Activated naive CD4-positive, alpha-beta T cell (primary cell): ENCODE results near the gene ORAI3.

Experiments used
- DNase-seq, 4 experiments: peaks; one replicate each; lab custom pipeline; 2025; lab: John Stamatoyannopoulos, UW

ORAI3 gene

DNA sequence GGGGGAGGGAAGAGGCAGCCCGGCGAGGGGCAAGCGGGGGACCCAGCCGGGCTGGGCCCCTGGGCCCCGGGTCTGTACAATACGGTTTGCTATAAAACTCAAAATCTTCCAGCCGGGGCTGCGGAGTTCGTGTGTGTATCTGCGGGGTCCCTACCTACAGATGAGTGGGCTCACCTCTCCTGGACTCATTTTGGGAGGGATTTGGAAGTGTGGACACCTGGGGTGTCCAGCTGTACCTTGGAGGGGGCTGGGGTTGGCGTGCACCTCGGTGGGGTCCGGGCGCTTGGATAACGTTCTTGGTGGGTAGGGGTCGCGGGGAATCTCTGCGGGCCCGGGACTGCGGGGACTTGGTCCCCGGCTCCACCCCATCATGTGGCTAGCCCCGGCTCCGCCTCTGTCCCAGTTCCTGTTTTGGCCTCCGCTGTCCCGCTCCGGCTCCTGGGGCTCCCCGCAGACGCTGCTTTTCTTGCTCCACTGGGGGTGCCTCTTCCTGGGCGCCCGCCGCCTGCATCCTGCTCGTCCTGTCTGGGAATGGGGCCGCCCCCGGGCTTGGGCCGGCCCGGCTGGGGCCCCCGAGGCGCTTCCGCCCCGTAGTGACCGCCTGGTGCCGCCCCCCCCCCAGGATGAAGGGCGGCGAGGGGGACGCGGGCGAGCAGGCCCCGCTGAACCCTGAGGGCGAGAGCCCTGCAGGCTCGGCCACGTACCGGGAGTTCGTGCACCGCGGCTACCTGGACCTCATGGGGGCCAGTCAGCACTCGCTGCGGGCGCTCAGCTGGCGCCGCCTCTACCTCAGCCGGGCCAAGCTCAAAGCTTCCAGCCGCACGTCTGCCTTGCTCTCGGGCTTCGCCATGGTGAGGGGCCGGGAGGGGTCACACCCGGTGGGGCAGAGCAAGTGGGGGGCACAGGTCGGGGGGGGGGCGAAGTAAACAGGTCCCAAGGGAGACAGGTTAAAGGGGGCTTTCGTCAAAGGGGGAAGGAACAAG is at the start of gene ORAI3:
ORAI3 (plus strand) TSS at position 402 of the 983 bp plus-strand sequence; CDS start at position 624, 222 bp downstream.
- peak in 1 of 4 experiments; percentile 32 for DNase-seq

DNA sequence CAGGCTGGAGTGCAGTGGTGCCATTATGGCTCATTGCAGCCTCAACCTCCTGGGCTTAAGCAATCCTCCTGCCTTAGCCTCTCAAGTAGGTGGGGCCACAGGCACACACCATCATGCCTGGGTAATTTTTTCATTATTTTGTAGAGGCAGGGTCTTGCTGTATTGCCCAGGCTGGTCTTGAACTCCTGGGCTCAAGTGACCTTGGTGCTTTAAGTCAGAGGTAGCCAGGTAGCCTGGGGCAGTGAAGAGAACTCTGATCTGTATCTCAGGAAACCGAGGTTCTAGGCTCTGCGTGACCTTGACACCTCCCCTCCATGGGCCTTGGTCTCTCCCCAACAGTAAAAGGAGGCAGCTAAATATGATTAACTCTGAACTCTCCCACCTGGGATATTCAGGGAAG is 49.1 kb upstream of the ORAI3 start:
- no peak for DNase-seq

DNA sequence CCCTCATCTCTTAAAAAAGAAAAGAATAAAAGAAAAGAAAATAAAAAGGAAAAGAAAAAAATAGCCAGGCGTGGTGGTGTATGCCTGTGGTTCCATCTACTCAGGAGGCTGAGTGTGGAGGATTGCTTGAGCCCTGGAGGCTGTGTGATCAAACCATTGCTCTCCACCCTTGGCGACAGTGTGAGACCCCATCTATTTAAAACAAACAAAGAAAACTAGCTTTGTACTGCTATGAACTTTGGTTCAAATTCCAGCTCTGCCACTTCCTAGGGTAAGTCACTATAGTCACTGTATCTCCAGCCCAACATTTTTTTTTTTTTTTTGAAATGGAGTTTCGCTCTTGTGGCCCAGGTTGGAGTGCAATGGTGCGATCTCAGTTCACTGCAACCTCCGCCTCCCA is 48.3 kb upstream of the ORAI3 start:
- DNase-seq, result no peak

DNA sequence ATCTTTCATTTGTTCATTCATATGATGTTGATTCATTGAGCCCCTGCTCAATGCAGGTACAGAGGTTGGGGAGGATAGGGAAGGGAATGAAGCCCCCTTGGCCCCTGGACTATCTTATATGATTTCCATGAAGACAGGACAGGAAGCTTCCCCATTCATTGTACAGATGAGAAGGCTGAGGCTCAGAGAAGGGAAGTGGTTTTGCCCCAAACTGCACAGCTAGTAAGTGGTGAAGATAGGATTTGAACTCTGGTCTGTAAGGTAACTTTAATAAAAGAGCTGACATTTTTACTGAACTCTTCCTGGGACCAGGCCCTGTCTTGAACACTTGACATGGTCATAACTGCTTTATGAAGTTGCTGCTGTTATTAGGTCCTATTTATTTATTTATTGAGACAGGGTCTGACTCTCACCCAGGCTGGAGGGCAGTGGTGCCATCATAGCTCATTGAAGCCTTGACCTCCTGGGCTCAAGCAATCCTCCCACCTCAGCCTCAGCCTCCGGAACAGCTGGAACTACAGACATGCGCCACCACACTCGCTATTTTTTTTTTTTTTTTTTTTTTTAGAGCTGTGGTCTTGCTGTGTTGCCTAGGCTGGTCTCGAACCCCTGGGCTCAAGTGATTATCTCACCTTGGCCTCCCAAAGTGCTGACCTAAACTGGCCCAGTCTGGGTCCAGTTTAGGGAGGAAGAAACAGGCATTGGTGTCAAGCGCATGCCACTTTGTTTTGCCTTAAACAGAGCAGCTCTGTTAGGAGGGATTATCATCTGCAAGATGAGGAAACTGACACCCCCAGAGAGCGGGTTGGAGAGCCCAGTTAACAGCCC is 47.5 kb upstream of the ORAI3 start:
- DNase-seq, result no peak

DNA sequence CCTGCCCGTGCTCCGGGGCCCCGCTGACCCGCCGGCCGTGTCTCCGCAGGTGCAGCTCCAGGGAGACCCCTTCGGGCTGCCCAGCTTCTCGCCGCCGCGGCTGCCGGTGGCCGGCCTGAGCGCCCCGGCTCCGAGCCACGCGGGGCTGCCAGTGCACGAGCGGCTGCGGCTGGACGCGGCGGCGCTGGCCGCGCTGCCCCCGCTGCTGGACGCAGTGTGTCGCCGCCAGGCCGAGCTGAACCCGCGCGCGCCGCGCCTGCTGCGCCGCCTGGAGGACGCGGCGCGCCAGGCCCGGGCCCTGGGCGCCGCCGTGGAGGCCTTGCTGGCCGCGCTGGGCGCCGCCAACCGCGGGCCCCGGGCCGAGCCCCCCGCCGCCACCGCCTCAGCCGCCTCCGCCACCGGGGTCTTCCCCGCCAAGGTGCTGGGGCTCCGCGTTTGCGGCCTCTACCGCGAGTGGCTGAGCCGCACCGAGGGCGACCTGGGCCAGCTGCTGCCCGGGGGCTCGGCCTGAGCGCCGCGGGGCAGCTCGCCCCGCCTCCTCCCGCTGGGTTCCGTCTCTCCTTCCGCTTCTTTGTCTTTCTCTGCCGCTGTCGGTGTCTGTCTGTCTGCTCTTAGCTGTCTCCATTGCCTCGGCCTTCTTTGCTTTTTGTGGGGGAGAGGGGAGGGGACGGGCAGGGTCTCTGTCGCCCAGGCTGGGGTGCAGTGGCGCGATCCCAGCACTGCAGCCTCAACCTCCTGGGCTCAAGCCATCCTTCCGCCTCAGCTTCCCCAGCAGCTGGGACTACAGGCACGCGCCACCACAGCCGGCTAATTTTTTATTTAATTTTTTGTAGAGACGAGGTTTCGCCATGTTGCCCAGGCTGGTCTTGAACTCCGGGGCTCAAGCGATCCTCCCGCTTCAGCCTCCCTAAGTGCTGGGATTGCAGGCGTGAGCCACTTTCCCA is 46.6 kb upstream of the ORAI3 start:
- DNase-seq, result peak in 2 of 4 experiments; percentile 26 to 52

DNA sequence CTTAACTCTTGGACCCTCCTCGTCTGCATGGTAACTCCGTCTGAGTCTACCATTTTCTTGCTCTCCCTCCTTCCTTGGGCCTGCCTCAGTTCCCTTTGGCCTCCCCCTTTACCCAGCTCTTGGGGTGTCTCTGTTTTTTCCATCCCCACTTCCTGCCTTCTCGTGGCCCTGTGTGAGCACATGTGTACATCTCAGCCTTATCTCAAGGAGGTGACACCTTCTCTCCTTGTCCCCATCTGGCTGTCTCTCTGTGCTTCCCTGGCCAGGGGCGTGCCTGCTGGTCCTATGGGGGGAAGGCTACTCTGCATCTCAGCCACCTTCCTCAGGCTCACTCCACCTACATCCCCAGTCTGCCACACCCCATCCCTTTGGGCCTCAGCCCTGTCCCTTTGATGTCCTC is 45.9 kb upstream of the ORAI3 start:
- no peak for DNase-seq

DNA sequence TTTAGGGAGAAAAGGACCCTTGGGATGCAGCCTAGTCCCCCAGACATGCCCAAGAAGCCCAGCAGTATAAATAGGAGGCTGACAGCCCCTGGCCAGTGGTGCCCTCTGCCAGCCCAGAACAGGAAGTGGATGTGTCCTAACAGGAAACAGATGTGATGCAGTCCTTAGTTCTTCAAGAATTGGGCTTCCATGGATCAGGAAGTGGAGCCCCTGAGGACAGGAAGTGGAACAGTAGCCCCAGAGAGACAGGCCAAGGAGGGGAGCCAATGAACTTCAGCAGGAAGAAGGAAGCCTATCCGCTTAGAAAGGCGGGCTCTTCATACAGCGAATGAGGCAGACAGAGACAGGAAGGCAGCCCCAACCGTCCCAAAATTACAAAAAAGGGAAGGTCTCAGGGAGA is 45.3 kb upstream of the ORAI3 start:
- DNase-seq, result no peak

DNA sequence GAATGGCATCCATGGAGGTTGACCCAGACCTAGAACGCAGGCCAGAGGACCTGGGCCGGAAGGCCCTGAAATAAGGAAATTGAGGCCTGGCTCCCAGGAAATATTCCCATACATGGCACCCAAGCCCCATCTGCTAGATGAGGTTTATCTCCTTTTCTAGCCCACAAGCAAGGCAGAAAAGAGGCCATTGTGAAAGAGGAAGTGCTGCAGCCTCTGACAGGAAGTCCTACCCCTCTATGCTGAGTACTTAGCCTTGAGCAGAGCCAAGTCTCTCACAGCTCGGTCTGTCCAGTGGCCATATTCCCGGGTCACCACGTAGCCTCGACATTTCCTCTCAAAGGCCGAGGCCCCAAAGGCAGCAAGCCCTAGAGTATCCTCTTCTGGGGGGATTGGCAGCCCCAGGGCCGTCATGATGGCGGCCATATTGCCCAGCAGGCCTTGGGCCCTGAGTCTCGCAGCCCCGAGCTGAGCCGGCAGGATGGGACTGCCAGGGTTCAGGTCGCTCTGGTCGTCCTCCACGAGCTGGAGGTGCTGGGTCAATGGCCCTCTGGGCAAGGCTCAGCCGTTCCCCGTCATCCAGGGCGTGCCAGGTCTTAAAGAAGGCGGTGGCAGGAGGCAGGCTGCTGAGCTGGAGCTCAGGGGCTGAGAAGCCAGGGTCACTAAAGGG is 44.6 kb upstream of the ORAI3 start:
- no peak for DNase-seq

DNA sequence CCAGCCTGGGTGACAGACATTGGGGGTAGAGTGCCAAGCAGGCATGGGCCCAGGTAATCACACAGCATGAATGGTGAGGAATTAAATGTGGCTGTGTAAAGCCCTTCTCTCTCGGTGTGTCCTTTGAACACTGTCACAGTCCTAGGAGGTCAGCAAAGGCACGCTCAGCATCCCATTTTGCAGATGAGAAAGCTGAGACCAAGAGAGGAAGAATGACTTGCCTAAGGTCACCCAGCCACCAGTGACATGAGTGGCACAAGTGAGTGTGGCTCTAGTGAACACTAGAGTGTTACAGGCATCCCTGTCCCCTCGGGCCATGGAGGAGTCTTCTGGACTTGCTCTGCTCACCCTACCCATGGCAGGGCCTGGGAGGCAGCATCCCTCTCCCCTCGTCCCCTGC is 41.8 kb upstream of the ORAI3 start:
- DNase-seq, result no peak

DNA sequence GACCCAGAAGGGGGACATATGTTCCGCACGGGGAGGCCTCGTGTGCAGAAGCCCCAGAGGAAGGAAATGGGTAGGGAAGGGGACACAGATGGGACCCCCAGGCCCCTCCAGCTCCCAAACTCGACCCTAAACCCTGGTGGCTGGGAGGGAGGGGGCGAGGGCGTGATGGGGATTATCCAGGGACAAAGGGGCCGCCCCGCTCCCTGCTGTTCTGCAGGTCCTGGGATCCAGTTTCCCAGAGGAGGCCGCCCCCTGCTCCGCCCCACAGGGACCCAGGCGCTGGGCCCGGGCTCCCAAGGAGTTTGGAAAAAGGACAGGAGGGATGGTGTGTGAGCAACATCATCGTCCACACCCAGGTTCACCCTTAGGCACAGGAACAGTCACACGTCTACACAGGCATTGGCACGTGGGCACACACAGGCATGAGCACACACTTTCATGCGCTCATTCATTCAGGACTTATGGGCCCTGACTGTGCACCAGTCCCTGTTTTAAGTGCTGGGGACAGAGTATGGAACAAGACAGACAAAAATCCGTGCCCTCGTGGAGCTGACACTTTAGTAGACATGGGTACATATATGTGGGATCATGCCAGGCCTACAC is 38.3 kb upstream of the ORAI3 start:
- DNase-seq, result no peak

DNA sequence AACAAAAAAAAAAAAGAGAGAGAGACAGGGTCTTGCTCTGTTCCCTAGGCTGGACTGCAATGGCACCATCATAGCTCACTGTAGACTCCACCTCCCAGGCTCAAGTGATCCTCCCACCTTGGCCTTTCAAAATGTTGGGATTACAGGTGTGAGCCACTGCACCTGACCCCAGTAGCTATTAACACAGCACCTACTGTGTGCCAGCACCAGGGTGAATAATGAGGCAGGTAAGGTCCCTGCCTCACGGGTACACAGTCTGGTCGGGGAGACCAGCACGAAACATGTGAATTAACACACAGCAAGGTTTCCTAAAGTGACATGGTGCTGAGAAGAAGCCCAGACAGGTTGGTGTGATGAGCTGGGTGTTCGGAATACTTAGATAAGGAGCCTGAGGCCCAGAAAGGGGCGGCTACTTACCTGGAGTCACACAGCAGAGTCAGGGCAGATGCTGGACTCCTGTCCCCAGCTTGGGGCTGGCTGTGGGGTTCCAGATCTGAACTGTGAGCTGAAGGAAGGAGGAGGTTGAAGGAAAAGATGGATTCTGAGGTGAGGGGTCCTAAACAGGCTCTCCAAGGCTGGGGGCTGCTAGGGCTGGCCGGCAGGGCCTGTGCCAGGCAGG is 36.0 kb upstream of the ORAI3 start:
- DNase-seq, result no peak

DNA sequence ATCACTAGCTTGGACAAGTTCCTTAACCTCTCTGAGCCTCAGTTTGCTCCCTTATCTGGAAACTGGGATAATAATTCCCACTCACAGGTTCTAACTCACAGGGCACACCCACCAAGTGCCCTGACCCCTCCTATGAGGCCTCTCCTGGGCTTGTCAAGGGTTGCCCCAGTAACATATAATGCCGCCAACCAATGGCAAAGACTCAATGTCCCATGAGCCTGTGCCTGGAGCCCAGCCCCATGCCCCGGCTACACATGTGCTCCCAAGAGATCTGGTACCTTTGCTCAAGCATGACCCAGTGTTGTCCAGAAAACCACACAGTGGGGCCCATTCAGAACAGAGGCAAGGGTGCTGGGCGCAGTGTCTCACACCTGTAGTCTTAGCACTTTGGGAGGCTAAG is 34.0 kb upstream of the ORAI3 start:
- no peak for DNase-seq

DNA sequence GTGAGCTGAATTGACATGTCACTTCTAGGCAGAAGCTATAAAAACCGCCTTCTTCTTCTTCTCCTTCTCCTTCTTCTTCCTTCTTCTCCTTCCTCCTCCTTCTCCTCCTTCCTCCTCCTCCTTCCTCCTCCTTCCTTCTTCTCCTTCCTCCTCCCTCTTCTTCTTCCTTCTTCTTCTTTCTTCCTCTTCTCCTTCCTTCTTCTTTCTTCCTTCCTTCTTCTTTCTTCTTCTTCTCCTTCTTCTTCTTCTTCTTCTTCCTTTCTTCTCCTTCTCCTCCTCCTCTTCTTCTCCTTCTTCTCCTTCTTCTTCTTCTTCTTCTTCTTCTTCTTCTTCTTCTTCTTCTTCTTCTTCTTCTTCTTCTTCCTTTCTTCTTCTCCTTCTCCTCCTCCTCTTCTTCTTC is 30.3 kb upstream of the ORAI3 start:
- DNase-seq, result no peak

DNA sequence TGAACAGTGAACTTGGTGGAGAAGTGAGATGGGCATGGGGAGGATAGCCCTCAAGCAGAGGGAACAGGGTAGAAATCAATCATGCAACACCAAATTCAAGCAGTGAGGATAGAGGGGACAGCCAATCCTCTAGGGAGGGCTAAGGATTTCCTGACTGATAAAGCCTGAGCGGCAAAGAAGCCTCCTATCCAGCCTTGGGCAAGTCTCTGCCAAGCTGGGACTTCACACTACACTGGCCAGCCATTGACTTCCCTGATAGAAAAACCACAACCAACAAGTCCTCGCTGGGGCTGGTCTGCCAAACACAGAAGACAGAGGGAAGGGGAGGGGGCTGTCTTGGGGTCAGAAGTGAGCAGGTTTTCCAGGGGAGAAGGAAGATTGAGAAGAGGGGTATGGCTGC is 28.0 kb upstream of the ORAI3 start:
- no peak for DNase-seq

DNA sequence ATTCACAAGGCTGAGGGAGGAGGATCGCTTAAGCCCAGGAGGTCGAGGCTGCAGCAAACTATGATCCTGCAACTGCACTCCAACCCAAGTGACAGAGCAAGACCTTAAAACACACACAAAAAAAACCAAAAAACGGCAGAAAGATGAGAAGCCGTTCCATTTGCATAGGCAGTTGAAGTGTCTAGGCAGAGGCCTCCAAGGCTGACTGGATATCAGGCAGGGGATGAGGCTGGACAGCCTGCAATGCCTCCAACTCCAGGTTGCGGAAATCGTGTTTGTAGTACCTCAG is 27.5 kb upstream of the ORAI3 start:
- DNase-seq, result no peak

DNA sequence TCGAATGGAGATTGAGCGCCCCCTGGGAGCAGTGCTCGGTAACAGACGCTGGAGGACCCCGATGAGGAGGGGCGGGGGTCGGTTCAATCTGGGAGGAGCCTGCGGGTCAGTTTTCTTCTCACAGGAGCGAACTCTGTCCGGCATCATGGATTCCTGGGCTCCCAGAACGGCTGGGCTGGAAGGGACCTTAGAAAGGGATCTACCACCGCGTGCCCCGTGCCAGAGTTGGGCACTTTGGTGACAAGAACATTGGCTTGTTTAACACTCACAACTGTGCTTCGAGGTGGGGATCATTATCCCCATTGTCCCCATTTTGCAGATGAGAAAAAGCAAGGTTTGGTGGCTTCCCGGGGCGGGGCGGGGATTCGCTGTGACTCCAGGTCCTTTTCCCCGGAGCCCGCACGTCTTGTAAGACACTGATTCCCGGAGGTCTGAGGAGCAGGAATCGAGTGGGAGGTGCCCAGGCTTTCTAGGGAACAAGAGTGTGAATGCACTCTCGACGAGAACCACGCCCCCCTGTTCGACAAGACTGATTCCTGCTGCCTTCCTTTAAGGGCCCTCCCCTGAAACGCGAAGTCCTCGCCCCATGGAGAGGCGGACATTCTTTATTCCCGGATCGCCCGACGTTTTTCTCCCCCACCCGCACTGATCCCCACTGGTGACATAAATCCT is 27.0 kb upstream of the ORAI3 start:
- DNase-seq, result peak; percentile 68 to 83 (median 80)

DNA sequence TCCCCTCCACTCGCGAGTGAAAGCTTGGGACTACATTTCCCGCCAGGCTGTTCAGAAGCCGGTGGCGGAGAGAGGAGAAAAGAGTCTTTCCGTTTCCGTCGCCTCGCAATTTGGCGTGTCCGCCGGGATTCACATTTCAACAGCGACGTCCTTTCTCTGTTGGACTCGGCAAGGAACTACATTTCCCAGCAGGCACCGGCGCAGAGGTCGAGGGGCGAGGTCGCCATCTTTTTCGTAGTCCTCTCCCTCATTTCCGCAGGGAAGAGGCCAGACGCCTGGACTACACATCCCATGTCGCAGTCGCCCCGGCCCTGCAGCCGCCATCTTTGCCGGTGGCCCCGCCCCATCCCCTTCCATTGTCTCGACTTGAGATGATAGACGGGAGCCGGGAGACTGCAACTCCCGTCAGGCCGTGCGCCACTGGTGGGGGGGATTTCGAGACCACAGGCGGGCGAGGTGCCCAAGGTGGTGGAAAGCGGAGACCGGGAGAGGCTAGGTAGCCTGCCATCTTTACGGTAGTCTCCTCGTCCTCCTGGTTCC is 26.4 kb upstream of the ORAI3 start:
- DNase-seq, result peak; percentile 97 to 98 (median 98)

DNA sequence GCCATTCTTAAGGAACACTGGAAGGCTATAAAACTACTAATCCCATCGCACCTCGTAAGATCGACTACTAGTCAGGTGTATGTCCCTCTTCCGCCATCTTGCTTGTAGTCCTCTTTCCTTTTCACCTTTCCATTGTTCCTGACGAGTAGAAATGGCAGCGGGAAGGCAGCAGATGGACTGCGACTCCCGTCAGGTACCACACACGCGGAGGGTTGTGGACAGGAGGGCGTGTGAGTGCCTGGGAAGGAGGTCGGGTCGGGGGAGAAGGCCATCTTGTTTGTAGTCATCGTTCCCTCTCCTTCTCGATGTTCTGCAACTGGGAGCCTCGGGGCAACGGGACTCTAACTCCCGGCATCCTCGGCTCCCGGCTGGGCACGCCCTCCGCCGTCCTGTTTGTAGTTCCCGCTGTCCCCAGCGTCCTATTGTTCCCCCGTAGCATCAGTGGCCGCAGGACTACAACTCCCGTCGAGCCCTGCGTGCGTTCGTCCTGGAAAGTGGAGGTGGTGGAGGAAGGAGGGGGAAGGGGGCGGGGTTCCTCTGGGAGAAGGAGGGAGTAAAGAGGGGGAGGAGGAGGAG is 25.8 kb upstream of the ORAI3 start:
- DNase-seq, result peak; percentile 76 to 91 (median 84)

DNA sequence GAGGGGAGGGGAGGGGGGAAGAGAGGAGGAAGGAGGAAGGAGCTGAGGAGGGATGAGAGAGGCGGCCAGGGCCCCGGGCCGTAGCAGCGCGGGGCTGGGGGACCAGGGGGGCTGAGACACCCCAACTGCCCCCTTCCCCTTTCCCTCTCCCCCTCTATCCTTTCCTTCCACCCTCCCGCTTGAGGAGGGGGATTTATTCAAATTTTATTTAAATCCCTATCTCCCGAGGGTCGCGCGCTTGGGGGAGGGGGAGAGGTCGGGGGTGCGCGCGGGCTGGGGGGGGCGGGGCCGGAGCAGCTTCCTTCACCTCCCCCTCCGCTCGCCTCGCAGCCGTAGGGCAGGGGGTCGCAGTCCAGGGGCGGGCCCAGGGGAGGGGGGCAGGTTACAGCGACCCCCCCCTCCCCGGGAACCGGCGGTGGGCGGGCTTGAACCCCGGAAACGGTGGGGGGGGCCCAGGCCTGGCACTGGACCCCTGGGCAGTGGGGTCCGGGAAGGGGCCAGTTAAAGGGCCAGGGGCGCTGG is 25.3 kb upstream of the ORAI3 start, which contains the start of gene FBXL19:
FBXL19 (plus strand) TSS at position 19 of the 522 bp plus-strand sequence. CDS start 2,183 bp downstream, outside the sequence.
- peak in 1 of 4 experiments; percentile 12 for DNase-seq
